ENCODE data around the gene RASA2. TPM values are rescaled to one million over a fixed set of nuclear protein-coding genes. Genes with fewer than 3 reads are reported as not detected.

RASA2 gene
- total and polyA plus RNA-seq, 9 of the 15 experiments (the other 6 are each of a cell fraction or from before 2014, with no cell fraction given): 2.0 to 12.8 (median 9.5) TPM

- TF ChIP-seq CHD7 (IDR thresholded peaks at IDR 0.05; ENCODE audit: low read depth, low read length): no peak
- no peak for TF ChIP-seq ZFX (CRISPR knock-in tag; IDR thresholded peaks at IDR 0.05)
- TF ChIP-seq DDX20 (tag; IDR thresholded peaks at IDR 0.05; ENCODE audit: low read depth): no peak
- TF ChIP-seq ZKSCAN8 (CRISPR knock-in tag; IDR thresholded peaks at IDR 0.05): no peak
- no peak for TF ChIP-seq RBM34 (IDR thresholded peaks at IDR 0.05; ENCODE audit: borderline replicate concordance, insufficient read depth, low read length)
These were observed 20.7 kb downstream of the RASA2 start (continued) for GRCh38 chr3:141507392-141508066.

Measured in K562 (cell line).